HG03565 (cell line): Measurements from ENCODE around the gene P2RY1.

Experiments used
- ATAC-seq: cut with Tn5 transposase; IDR thresholded peaks from one replicate; pipeline ENCODE4 v1.9.1; 2021; ENCODE audit warnings: mild to moderate bottlenecking, moderate library complexity; ENCODE audit not compliant: unreplicated experiment

P2RY1 gene, protein sequence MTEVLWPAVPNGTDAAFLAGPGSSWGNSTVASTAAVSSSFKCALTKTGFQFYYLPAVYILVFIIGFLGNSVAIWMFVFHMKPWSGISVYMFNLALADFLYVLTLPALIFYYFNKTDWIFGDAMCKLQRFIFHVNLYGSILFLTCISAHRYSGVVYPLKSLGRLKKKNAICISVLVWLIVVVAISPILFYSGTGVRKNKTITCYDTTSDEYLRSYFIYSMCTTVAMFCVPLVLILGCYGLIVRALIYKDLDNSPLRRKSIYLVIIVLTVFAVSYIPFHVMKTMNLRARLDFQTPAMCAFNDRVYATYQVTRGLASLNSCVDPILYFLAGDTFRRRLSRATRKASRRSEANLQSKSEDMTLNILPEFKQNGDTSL

DNA sequence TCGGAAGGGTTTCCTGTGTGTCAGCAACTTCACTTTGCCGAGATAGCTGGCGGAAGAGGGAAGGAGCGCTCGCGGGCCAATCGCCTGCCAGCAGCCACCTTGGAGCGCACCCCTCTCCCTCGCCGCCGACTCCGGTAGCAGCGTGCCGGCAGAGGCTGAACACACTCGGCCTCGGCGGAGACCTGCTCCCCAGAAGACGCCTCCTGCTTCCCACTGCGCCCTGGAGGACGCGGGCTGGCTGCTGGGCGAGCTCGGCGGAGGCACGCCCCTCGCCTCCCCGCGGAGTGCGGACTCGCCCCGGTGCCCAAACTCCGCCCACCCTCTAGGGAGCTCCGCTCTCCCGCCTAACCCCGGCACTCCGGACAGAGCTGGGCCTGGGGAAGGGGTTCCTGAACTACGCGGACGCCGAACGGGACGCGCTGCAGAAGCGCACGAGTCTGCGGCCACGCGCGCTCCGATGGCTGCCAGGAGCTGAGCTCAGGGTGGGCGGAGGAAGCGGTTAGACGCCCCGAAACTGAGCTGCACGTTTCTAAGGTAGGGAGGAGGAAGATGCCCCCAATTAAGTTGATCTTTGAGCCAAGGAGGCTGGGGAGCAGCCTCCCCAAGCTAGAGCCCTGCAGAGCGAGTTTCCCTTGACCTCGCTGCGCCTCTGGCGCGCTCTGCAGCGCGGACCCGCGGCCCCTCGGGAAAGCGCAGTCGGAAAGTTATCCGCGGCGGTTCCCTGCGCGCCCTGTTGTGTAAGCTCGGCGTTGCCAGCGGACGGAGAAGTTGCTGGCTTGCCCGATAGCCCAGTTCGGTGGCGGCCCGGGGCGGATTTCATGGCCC is at the start of gene P2RY1:
TSS of gene P2RY1 (plus strand) at position 356 of the 825 bp plus-strand sequence. CDS start 652 bp downstream, outside the sequence.
- ATAC-seq = peak; percentile 74

DNA sequence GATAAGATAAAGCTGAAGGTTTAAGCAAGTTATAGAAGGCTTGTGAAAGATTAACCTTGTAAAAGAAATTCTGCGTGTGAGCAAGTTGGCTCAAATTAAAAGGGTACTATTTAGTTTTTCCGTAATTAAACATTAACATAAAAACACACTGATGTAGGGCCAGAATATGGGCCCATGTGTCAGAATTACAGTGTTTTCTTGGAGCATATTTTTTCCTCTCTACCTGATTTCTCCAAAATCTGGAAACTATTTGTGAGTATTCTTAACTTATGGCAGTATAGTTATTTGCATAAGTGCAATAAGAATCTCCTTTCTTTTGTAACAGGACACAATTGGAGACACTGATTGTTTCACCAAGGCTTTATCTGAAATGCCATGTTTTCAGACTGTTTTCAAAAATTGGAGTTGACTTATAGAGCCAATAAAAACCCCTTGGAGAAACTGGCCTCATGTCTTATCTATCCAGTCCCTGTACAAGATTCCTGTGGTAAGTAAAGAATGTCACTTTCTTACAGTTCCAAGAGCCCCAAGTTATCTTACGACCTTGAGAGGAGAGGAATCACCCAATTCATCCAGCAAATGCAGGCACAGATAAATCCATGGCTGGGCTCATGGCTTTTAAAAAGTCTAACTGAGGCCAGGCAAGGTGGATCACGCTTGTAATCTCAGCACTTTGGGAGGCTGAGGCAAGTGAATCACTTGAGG is 47.8 kb upstream of the P2RY1 start:
- no peak for ATAC-seq

DNA sequence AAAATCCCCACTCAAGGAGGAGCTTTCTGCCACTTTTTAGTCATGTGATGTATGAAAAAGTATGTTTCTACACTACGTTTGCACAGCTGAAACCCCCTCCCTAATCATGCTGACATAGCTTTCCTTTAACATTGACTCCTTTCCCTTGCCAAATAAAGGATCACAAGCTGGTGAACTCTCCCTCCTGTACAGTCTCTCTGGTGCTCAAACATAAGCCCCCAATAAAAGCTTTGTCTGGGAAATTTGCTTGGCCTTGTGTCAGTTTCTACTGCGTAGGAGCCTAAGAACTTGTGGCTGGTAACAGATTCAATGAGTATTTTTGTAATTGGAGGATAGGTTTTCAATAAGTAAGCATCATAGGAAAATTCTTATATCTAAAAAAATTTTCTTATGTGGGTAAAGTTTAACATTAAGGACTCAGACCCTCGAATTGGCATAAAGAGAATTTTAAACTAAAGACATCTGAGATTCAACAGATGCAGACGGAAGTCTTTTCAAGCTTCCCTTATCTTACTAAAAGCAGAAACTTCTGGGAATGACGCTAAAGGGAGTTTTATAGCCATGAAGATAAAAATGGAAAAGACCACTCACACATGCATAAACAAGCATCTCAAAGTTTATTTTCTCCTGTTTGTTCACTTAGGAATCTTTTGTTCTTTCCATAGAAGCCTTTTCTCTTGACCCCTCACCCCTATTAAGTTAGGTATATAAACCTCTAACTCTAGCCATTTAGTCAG is 44.1 kb upstream of the P2RY1 start:
- ATAC-seq = no peak

DNA sequence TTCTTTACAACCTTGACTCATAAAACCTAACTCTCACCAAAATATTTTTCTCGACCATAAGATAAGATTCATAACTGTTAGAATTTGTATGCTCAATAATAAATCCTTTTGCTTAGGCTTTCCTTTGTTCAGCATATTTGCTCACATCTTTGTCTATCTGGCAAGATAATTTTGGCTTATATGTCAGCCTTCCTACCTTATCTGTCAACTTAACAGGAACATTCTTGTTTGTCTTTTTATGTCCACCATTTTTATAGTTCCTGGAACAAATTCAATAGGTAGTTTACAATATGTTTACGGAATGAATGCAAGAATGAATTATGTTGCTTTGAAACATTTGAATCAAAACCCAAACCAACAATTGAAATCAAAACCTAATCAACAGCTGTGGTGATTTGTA is 41.0 kb upstream of the P2RY1 start:
- ATAC-seq = no peak

DNA sequence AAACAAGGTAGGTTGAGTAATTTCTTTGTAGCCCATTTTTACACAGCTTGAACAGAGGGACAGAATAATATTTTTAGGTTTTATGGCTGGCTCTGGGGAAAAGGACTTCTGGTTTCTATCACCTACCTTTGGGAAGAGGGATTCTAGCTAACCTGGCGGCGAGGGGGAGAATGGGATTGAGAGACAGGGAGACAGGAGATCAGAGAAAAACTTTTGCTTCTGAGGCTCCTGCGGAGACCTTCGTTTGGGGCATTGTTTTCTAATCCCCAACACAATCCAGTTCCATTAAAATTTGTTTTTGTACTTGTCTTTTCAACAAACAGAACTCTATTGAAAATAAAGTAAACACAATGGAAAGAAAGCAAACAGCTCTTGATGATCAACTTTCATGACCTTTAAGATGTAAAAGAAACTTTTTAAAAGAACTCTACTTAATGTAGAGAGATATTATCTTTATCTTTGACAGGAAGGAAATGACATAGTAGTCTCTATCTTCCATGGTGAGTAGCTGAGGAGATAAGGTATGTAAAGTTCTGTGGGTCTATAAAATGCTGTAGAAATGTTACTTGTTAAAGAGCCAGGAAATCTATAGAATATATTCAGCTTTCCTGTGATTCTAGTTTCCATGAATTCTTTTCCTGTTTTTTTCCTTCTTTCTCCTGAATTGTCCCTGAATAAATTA is 37.0 kb upstream of the P2RY1 start:
- no peak for ATAC-seq

DNA sequence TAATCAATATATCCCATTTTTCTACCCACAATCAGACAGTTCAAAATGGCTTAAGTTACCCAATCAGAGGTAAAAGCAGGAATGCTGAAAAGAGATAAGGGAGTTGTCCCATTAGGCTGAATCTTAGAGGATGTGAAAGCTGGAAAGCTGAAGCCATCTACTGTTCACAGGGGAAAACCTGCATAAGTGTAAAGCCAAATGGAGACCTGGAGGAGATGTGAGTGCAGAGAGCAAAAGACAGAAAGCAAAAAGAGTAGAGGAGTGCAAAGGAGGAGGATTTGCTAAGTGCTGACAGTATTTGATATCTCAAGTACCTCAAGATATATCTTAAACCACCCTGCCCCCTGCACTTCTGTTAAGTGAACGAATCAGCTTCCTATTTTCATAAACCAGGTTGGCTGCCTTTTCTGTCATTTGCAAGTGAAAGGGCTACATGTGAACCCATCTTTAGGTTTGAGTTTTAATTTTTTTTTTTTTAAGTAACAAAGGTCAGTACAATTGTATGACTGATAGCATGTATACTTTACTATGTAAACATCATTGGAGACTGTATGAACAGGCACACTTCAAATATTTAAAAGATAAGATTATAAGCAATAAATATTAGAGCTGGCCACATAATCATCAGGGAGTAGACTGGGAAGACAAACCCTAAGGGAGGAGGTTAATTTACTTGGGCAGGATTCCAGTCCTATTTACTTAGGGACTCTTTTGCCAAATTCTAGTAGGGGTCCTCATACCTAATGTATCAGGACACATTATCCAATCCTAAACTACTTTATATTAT is 22.8 kb upstream of the P2RY1 start:
- no peak for ATAC-seq

DNA sequence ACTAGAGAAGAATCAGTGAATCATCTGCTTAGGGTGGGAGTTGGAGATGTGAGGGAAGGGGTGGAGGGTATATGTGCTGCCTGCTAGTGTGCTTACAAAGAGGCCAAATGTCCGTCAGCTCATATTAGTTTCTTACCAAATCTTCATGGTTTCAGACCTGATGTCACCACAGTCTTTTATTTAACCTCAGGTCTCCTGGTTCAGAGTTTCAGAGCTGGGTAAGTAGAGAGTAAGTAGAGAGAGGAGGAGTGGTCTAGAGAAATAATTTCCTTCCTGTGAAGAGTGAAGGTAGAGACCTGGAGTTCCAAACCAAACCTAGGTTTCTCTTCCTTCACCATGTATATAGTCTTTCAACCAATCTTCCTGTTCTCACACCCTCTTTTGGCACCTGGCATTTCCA is 17.5 kb upstream of the P2RY1 start:
- no peak for ATAC-seq

DNA sequence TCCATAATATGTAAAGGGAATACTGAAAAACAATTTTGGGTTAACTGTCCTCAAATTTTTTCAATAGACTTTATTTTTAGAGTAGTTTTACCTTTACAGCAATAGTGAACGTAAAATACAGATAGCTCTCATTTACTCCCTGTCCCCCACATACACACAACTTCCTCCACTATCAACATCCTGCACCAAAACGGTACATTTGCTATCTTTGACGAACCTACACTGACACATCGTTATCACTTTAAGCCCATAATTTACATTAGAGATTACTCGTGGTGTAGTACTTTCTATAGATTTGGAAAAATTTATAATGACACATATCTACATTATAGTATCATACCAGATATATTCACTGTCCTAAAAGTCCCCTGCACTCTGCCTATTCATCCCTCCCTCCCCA is 16.9 kb upstream of the P2RY1 start:
- no peak for ATAC-seq

DNA sequence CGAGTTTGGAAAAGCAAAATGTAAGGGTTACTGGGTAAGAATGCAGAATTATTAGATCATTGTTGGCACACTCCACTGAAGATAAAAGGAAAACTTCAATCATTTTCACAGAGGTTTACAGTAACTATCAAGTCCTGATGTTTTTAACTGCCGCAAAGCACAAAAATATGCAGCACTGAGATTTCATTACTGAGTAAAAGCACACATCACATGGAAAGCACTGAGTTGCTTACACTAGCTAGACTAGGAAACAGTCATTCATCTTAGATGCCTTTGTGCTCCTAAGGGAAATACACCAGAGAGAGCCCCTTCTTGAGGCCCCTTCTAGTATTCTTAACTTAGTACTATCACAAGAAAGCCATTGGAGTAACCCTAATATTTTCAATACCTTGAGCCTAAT is 11.8 kb upstream of the P2RY1 start:
- ATAC-seq = no peak

DNA sequence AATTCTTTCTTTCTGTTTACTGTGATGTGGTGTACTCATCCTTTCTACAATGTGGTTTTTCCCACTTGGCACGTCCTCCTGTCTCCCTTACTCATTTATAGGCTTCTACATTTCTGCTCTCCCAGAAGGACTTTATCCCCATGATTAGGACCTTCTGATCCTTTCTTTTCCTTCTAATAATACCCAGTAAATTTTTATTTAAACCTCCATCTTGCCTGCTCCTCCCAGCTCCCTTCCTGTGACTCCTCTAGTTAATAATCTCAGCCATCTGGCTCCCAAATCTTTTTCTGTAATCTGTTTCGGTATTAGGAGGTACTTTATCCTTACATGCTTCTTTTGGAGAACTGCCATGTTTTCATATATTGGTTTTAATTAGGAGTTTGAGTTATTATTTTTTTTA is 11.2 kb upstream of the P2RY1 start:
- ATAC-seq = no peak

DNA sequence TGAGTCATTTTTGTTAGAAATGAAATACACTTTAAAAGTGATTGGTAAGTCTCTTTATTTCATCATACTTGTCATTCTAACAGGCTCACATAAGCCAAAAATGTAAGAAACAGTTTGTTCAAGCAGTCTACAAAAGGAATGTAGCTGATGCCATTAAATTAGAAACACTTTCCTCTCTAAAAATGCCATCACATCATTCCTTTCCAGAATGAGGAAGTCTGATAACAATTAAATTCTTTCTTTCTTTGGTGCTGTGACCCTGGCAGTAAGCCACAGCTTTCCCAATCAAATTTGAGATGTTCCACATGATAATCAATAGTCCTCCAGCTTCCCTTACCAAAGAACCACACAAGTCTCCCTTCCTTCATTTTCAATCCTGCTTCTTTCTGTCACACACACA is 9.4 kb upstream of the P2RY1 start:
- ATAC-seq = no peak

DNA sequence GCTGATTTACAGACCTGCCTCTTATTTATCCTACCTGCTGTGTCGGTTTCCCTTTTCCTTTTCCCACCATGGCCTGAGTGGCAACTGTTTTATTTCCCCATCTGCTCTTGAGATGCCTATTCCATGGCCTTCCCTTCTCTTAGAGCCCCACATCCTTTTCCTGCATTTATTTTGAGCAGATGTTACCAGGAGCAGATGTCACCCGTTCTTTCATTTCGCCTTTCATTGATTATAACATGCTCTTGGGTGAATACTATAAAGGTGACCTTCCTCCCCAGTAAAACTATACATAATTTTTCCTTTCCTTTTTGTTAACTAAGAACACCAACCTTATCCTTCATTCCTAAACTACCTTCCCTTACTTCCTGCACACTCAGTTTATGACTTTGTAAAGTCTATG is 8.5 kb upstream of the P2RY1 start:
- no peak for ATAC-seq

DNA sequence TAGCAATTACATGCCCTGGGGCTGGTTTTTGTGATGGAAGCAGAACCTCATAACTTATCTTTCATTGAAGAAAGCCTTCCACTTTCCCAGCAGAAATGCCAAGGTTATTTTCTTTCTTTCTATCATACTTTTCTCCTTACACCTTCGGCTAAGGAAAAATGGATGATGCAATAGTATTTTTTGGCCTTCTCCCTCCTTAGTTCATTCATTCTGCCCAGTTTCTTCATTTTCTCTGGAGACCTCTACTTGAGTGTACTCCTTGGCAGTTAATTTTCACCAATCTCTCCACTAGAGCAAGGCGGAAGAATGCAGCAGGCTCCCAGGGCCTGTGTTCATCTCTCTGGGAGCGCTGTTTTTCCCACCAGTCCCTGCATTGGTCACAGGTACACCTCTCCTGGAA is 7.6 kb upstream of the P2RY1 start:
- no peak for ATAC-seq

DNA sequence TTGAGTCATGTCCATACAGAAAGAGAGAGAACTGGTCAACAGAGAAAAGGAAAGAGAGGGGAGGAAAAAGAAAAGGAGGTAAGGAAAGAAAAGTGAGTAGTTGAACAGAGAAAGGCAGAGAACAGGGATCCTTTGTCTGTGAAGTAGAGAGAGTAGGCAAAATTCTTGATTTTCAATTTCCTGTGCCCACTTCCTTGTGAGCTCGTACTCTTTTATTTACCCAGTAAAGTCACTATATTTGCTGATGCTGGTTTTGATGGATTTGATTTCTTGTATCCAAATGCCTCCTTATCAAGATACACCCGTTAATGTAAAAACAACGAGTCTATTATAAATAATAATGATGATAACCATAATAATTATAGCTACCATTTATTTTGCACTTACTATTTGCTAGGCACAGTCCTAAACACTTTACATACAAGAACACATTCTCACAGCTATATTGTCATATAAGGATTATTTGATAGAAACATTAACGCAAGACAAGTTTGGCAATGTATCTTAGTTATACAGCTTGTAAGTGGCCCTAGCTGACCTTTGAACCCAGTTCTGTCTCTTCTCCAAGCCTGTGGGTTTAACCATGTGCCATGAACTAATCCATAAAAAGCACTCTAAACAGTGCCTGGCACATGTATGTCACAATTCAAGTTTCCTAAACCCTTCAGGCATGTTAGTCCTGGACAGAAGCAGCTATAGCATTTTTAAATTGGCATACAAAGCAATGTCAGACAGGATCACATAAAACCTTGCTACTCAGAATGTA is 6.7 kb upstream of the P2RY1 start:
- ATAC-seq = no peak

DNA sequence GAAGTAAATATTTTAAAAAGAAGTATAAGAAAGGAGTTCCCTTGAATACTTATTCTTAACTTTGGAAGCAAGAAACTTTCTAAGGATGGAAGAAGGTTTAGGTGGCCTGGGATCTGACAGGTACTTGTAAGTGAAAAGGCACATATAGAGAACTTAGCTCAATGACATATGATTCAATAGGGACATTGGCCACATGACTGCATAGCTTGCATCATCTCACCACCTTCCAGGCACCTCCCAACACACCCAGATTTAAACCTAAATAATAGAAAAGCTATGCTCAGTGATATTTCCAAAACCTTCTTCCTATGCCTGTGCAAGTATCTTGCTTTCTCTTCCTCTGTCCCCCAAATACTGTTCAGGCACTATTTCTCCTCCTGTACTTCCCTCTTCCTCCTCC is 4.7 kb upstream of the P2RY1 start:
- no peak for ATAC-seq

DNA sequence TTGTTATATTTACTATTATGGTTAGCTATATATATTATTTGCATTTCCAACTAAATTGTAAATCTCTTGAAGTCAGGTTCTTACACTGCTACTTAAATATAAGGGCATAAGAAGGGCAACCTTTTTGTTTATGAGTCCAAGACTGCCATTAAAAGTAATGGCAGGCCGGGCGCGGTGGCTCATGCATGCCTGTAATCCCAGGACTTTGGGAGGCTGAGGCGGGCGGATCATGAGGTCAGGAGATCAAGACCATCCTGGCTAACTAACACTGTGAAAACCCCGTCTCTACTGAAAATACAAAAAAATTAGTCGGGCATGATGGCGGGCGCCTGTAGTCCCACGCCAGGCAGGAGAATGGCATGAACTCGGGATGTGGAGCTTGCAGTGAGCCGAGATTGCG is 2.9 kb upstream of the P2RY1 start:
- ATAC-seq = no peak

DNA sequence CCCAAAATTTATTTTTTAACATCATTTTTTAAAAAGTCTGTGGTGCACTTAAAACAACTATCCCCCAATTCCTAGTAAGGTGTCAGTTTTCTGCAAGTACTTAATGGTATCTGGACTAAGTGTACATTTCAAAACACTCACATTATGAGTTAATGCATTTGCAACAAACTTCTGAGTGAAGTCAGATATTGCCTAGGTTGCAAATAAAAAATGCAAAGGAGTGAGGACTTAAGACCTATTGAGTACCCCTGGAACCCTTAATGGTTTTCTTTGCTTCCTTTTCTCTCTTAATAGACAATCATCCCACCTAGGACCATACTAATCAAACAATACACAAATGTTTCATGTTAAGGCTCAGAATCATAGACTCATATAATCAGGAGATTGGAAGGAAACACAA is 1.8 kb upstream of the P2RY1 start:
- no peak for ATAC-seq

DNA sequence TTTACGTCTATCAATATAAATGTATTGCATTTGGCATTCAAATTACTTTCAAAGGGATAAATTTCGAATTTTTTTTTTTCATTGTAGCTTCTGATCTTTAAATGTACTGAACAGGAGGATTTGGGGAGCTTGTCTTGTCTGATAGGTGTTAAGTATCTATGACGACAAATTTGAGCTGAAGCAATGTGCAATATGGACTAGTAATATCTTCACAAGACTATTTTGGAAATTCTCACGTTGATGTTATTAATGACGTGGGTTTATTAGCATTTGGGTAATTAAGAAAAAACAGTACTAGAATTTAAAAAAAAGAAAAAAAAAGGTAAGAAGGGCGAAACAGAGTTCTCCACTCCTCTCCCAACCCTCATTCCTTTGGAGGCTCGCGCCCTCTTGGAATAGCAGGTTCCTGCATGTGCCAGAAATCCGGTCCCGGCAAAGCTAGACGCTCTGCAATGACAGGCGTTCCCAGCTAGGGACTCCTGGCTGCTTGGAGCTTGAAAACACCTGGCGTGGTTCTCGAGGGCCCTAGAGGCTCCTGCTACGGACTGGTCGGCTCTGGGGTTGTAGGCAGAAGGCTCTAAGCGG is 648 bp upstream of the P2RY1 start:
- ATAC-seq = no peak
